ENCODE results near the gene WHRN. TPM values are rescaled to one million over a fixed set of nuclear protein-coding genes. Genes with fewer than 3 reads are reported as not detected.

The WHRN gene
- polyA plus RNA-seq, 1 donor (not counting 4 experiments of a cell fraction or from before 2014, with no cell fraction given) = 1.2 TPM

- H3K27ac ChIP-seq (ENCODE audit: control insufficient read depth, insufficient read depth, low read length) = no peak overlapping the region
- no peak overlapping the region for H3K9ac ChIP-seq (ENCODE audit: control insufficient read depth, extremely low read depth, insufficient read depth, low read length)
- H2AFZ ChIP-seq (ENCODE audit: control insufficient read depth, low read length) = no peak overlapping the region
- H3K4me2 ChIP-seq (ENCODE audit: control insufficient read depth, extremely low read depth, insufficient read depth, low read depth, low read length) = no peak overlapping the region
- peaks cover 2% of the 10 kb centered on the region for H3K27me3 ChIP-seq (ENCODE audit: control insufficient read depth, extremely low read depth, insufficient read depth, low read length)
- no peaks in the 10 kb centered on the region for H3K9me1 ChIP-seq (ENCODE audit: control insufficient read depth, extremely low read depth, insufficient read depth, low read length)
- no peak overlapping the region for H3K4me3 ChIP-seq (ENCODE audit: control insufficient read depth in 2 of 3, extremely low read depth in 1 of 3, insufficient read depth in 2 of 3, low read depth in 1 of 3, low read length in 3 of 3)
- dilution Hi-C loops (cut with MboI; ENCODE audit: extremely low pct_ligation_motif_present, low sequenced_read_pairs) = no loop called here
- TF ChIP-seq EZH2 (IDR thresholded peaks at IDR 0.05; ENCODE audit: low read length) (no peak), CTCF (optimal IDR thresholded peaks at IDR 0.05 in 1 of 3, IDR thresholded peaks at IDR 0.05 in 1 of 3, conservative IDR thresholded peaks at IDR 0.05 in 1 of 3; ENCODE audit: extremely low read depth in 1 of 3, insufficient read depth in 2 of 3, low read length in 3 of 3) (no peak)
- H4K20me1 ChIP-seq (ENCODE audit: control insufficient read depth, extremely low read depth, insufficient read depth, low read length) = no peaks in the 10 kb centered on the region
- H3K36me3 ChIP-seq (ENCODE audit: control insufficient read depth in 2 of 2, extremely low read depth in 1 of 2, insufficient read depth in 2 of 2, low read length in 2 of 2) = no peaks in the 10 kb centered on the region
- DNase-seq (ENCODE audit: low read depth, low spot score) = no peak
- no peaks in the 10 kb centered on the region for H3K79me2 ChIP-seq (ENCODE audit: control insufficient read depth, insufficient read depth, low read length)
- no peak for FAIRE-seq
- no peaks in the 10 kb centered on the region for H3K4me1 ChIP-seq (ENCODE audit: control insufficient read depth, extremely low read depth, insufficient read depth, low read length)
- no peaks in the 10 kb centered on the region for H3K9me3 ChIP-seq (ENCODE audit: control insufficient read depth, low read depth, low read length)
These were observed 11.6 kb upstream of the WHRN start for GRCh38 chr9:114516913-114517312.

- Histone ChIP-seq H3K9me3 (ENCODE audit: control insufficient read depth, low read depth, low read length) (no peaks in the 10 kb centered on the region), H3K36me3 (ENCODE audit: control insufficient read depth in 2 of 2, extremely low read depth in 1 of 2, insufficient read depth in 2 of 2, low read length in 2 of 2) (no peaks in the 10 kb centered on the region), H3K79me2 (ENCODE audit: control insufficient read depth, insufficient read depth, low read length) (no peaks in the 10 kb centered on the region), H4K20me1 (ENCODE audit: control insufficient read depth, extremely low read depth, insufficient read depth, low read length) (no peaks in the 10 kb centered on the region), H3K27me3 (ENCODE audit: control insufficient read depth, extremely low read depth, insufficient read depth, low read length) (peaks cover 2% of the 10 kb centered on the region), H3K9me1 (ENCODE audit: control insufficient read depth, extremely low read depth, insufficient read depth, low read length) (no peaks in the 10 kb centered on the region), H2AFZ (ENCODE audit: control insufficient read depth, low read length) (no peak overlapping the region), H3K27ac (ENCODE audit: control insufficient read depth, insufficient read depth, low read length) (no peak overlapping the region), H3K9ac (ENCODE audit: control insufficient read depth, extremely low read depth, insufficient read depth, low read length) (no peak overlapping the region), H3K4me1 (ENCODE audit: control insufficient read depth, extremely low read depth, insufficient read depth, low read length) (no peaks in the 10 kb centered on the region), H3K4me3 (ENCODE audit: control insufficient read depth in 2 of 3, extremely low read depth in 1 of 3, insufficient read depth in 2 of 3, low read depth in 1 of 3, low read length in 3 of 3) (no peak overlapping the region), H3K4me2 (ENCODE audit: control insufficient read depth, extremely low read depth, insufficient read depth, low read depth, low read length) (no peak overlapping the region)
- DNase-seq (ENCODE audit: low read depth, low spot score) = no peak
- dilution Hi-C loops (cut with MboI; ENCODE audit: extremely low pct_ligation_motif_present, low sequenced_read_pairs) = no loop called here
- TF ChIP-seq CTCF (optimal IDR thresholded peaks at IDR 0.05 in 1 of 3, IDR thresholded peaks at IDR 0.05 in 1 of 3, conservative IDR thresholded peaks at IDR 0.05 in 1 of 3; ENCODE audit: extremely low read depth in 1 of 3, insufficient read depth in 2 of 3, low read length in 3 of 3) (no peak), EZH2 (IDR thresholded peaks at IDR 0.05; ENCODE audit: low read length) (no peak)
- no peak for FAIRE-seq
These were observed 10.3 kb upstream of the WHRN start for GRCh38 chr9:114515528-114515927.

Measured in keratinocyte (primary cell).